Measurements from ENCODE around the gene SNX4.

DNA sequence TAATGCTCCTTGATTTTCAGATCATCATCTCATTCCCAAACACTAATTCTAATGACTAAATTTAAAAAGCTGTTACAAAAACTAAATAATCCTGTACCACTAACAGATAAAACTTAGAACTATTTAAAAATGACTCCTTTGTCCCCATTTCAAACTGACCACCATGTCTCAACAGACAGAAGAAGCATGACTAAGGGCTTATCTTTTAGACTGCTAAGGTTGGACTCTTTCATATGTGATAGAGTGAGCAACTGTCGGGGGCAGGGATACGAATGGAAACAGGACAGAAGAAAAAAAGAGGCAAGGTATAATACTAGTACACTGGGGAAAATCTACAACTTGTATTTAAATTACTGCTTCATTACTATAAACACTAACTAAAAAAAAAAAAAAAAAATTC lies 23.3 kb downstream of the SNX4 start:
- TF ChIP-seq, protein P1, sequence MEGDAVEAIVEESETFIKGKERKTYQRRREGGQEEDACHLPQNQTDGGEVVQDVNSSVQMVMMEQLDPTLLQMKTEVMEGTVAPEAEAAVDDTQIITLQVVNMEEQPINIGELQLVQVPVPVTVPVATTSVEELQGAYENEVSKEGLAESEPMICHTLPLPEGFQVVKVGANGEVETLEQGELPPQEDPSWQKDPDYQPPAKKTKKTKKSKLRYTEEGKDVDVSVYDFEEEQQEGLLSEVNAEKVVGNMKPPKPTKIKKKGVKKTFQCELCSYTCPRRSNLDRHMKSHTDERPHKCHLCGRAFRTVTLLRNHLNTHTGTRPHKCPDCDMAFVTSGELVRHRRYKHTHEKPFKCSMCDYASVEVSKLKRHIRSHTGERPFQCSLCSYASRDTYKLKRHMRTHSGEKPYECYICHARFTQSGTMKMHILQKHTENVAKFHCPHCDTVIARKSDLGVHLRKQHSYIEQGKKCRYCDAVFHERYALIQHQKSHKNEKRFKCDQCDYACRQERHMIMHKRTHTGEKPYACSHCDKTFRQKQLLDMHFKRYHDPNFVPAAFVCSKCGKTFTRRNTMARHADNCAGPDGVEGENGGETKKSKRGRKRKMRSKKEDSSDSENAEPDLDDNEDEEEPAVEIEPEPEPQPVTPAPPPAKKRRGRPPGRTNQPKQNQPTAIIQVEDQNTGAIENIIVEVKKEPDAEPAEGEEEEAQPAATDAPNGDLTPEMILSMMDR (IDR thresholded peaks at IDR 0.05), result no peak
- TF ChIP-seq POLR2A (IDR thresholded peaks at IDR 0.05), result no peak
